Coronary artery (tissue), 2 donors: ENCODE data around the gene SRPK1.

ENCODE experiments used
- DNase-seq: peaks from one replicate; pipeline ENCODE4 v3.0.0-alpha.2; 2017; ENCODE audit warnings: low spot score
- H3K27ac ChIP-seq, 2 donors: fragments of 200-600 bp; sonication (generic); one replicate each; pipeline ENCODE4 v1.5.1; 2016 to 2019
- H3K4me3 ChIP-seq: fragments of 200-600 bp; sonication (generic); 2 replicates; pipeline ENCODE4 v1.5.1; 2016; ENCODE audit warnings: mild to moderate bottlenecking, moderate library complexity
- CTCF ChIP-seq: fragments of 200-600 bp; sonication (generic); IDR thresholded peaks from one replicate; pipeline ENCODE4 v1.5.1; 2019; ENCODE audit warnings: antibody characterized with exemption

SRPK1 gene

GRCh38 chr6:35897486-35897885 lies 23.4 kb downstream of the SRPK1 start:
- no peak for TF ChIP-seq CTCF
- Histone ChIP-seq H3K27ac (no peak overlapping the region), H3K4me3 (no peak overlapping the region)
- DNase-seq = no peak

GRCh38 chr6:35897036-35897435 lies 23.9 kb downstream of the SRPK1 start:
- no peak for TF ChIP-seq CTCF
- Histone ChIP-seq H3K4me3 (no peak overlapping the region), H3K27ac (no peak overlapping the region)
- DNase-seq = no peak

GRCh38 chr6:35896228-35896627 lies 24.7 kb downstream of the SRPK1 start:
- no peak overlapping the region for H3K27ac ChIP-seq
- no peak for TF ChIP-seq CTCF
- no peak overlapping the region for H3K4me3 ChIP-seq
- no peak for DNase-seq

GRCh38 chr6:35895560-35895959 lies 25.3 kb downstream of the SRPK1 start:
- Histone ChIP-seq H3K27ac (no peak overlapping the region), H3K4me3 (no peak overlapping the region)
- no peak for TF ChIP-seq CTCF
- DNase-seq = no peak

GRCh38 chr6:35894776-35895175 lies 26.1 kb downstream of the SRPK1 start:
- no peak for TF ChIP-seq CTCF
- no peak overlapping the region for H3K4me3 ChIP-seq
- DNase-seq = no peak
- no peak overlapping the region for H3K27ac ChIP-seq

- H3K4me3 ChIP-seq = no peak overlapping the region
- no peak for DNase-seq
- no peak overlapping the region for H3K27ac ChIP-seq
- TF ChIP-seq CTCF = no peak
Observed at GRCh38 chr6:35893246-35893645, 27.7 kb downstream of the SRPK1 start.

DNA sequence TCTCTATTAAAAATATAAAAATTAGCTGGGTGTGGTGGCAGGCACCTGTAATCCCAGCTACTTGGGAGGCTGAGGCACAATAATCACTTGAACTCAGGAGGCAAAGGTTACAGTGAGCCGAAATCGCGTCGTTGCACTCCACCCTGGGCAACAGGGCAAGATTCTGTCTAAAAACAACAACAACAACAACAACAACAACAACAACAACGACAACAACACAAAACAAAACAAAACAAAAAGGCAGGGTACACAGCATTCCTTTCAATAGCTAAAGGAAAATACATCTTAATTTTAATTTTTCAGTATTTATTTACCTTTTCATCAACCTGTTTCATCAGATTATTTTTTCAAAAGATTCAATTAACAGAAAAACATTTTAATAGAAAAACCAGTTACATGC lies 28.4 kb downstream of the SRPK1 start:
- Histone ChIP-seq H3K4me3 (no peak overlapping the region), H3K27ac (no peak overlapping the region)
- no peak for TF ChIP-seq CTCF
- no peak for DNase-seq
